H9 (cell line): ENCODE measurements around the gene TPP2. TPM values are rescaled to one million over a fixed set of nuclear protein-coding genes. Genes with fewer than 3 reads are reported as not detected.

Experiments used
- DNase-seq: peaks from one replicate; pipeline ENCODE4 v3.0.0-alpha.2; 2017
- H2AFZ ChIP-seq: one replicate; pipeline ENCODE4 v1.6.1; 2013; ENCODE audit warnings: mild to moderate bottlenecking, low read length, control low read depth, moderate library complexity
- H2AK5ac ChIP-seq: 2 replicates; pipeline ENCODE4 v1.6.1; 2013; ENCODE audit warnings: low read length, control low read depth, mixed read lengths; ENCODE audit not compliant: insufficient read length
- H2BK120ac ChIP-seq: one replicate; pipeline ENCODE4 v1.6.1; 2013; ENCODE audit warnings: low read depth, mild to moderate bottlenecking, low read length, control low read depth, inconsistent platforms; ENCODE audit not compliant: poor library complexity, severe bottlenecking
- H2BK12ac ChIP-seq: 2 replicates; pipeline ENCODE4 v1.6.1; 2013; ENCODE audit warnings: low read length, control low read depth, mixed read lengths, low read depth; ENCODE audit not compliant: insufficient read length
- H2BK15ac ChIP-seq: 2 replicates; pipeline ENCODE4 v1.6.1; 2013; ENCODE audit warnings: low read depth, low read length, control low read depth
- H2BK20ac ChIP-seq: one replicate; pipeline ENCODE4 v1.6.1; 2013; ENCODE audit warnings: low read depth, mild to moderate bottlenecking, low read length, control low read depth, inconsistent platforms; ENCODE audit not compliant: poor library complexity, severe bottlenecking
- H2BK5ac ChIP-seq: 2 replicates; pipeline ENCODE4 v1.6.1; 2013; ENCODE audit warnings: low read length, control low read depth, mixed read lengths; ENCODE audit not compliant: insufficient read length
- H3K14ac ChIP-seq: 2 replicates; pipeline ENCODE4 v1.6.1; 2013; ENCODE audit warnings: low read length, control low read depth; ENCODE audit not compliant: insufficient read depth
- H3K18ac ChIP-seq: 2 replicates; pipeline ENCODE4 v1.6.1; 2013; ENCODE audit warnings: low read depth, mild to moderate bottlenecking, mixed read lengths, low read length, control low read depth; ENCODE audit not compliant: insufficient read length
- H3K23ac ChIP-seq: 2 replicates; pipeline ENCODE4 v1.6.1; 2013; ENCODE audit warnings: low read length, control low read depth, mixed read lengths, low read depth; ENCODE audit not compliant: insufficient read length
- H3K23me2 ChIP-seq: 2 replicates; pipeline ENCODE4 v1.6.1; 2013; ENCODE audit warnings: low read depth, mild to moderate bottlenecking, mixed read lengths, low read length, control low read depth; ENCODE audit not compliant: insufficient read length, poor library complexity, severe bottlenecking
- H3K27ac ChIP-seq: 2 replicates; pipeline ENCODE4 v1.5.1; 2013; ENCODE audit warnings: low read length, control low read depth, mixed read lengths, low read depth; ENCODE audit not compliant: insufficient read length
- H3K27me3 ChIP-seq: 2 replicates; pipeline ENCODE4 v1.6.1; 2013; ENCODE audit warnings: low read length, control low read depth, inconsistent platforms; ENCODE audit not compliant: insufficient read depth
- H3K4ac ChIP-seq: 2 replicates; pipeline ENCODE4 v1.6.1; 2013; ENCODE audit warnings: low read depth, mild to moderate bottlenecking, control low read depth, inconsistent platforms, low read length, moderate library complexity
- H3K4me1 ChIP-seq: 2 replicates; pipeline ENCODE4 v1.6.1; 2013; ENCODE audit warnings: low read length, control low read depth, inconsistent platforms; ENCODE audit not compliant: insufficient read depth
- H3K4me2 ChIP-seq: 2 replicates; pipeline ENCODE4 v1.6.1; 2013; ENCODE audit warnings: low read length, control low read depth, mixed read lengths; ENCODE audit not compliant: insufficient read length, insufficient read depth
- H3K56ac ChIP-seq: 2 replicates; pipeline ENCODE4 v1.6.1; 2013; ENCODE audit warnings: low read depth, mild to moderate bottlenecking, mixed read lengths, low read length, control low read depth; ENCODE audit not compliant: insufficient read length
- H3K79me1 ChIP-seq: 2 replicates; pipeline ENCODE4 v1.6.1; 2013; ENCODE audit warnings: low read depth, mild to moderate bottlenecking, moderate library complexity, low read length, control low read depth, inconsistent platforms; ENCODE audit not compliant: insufficient read depth, poor library complexity, severe bottlenecking
- H3K79me2 ChIP-seq: 2 replicates; pipeline ENCODE4 v1.6.1; 2013; ENCODE audit warnings: low read length, control low read depth, inconsistent platforms; ENCODE audit not compliant: insufficient read depth
- H3K9ac ChIP-seq: 2 replicates; pipeline ENCODE4 v1.6.1; 2013; ENCODE audit warnings: low read length, control low read depth, mixed read lengths; ENCODE audit not compliant: insufficient read length; ENCODE audit errors: extremely low read depth
- H3K9me3 ChIP-seq: one replicate; pipeline ENCODE4 v1.6.1; 2013; ENCODE audit warnings: low read depth, low read length, inconsistent platforms; ENCODE audit not compliant: control insufficient read depth
- H3T11ph ChIP-seq: one replicate; pipeline ENCODE4 v1.6.1; 2013; ENCODE audit warnings: mild to moderate bottlenecking, low read length, control low read depth, inconsistent platforms
- H4K20me1 ChIP-seq: one replicate; pipeline ENCODE4 v1.6.1; 2013; ENCODE audit not compliant: control insufficient read depth, insufficient read length, insufficient read depth
- H4K5ac ChIP-seq: 2 replicates; pipeline ENCODE4 v1.6.1; 2013; ENCODE audit warnings: low read depth, mild to moderate bottlenecking, mixed read lengths, low read length, control low read depth; ENCODE audit not compliant: insufficient read length
- H4K8ac ChIP-seq: replicated peaks from 2 replicates; pipeline ENCODE4 v1.6.1; 2013; ENCODE audit warnings: low read length, control low read depth, mixed read lengths, low read depth; ENCODE audit not compliant: insufficient read length
- H4K91ac ChIP-seq: 2 replicates; pipeline ENCODE4 v1.6.1; 2013; ENCODE audit warnings: low read depth, mild to moderate bottlenecking, moderate library complexity, mixed read lengths, low read length, control low read depth; ENCODE audit not compliant: insufficient read length
- H3K27ac Mint-ChIP-seq, 3 experiments: 2 replicates in 2 of 3; 3 replicates in 1 of 3; pipeline ENCODE4 v1.8.0; 2020 to 2021; ENCODE audit warnings: mixed read lengths in 3 of 3, mild to moderate bottlenecking in 1 of 3, moderate library complexity in 1 of 3
- H3K27me3 Mint-ChIP-seq: 2 replicates; pipeline ENCODE4 v1.8.0; 2021; ENCODE audit warnings: low read depth, mild to moderate bottlenecking, moderate library complexity, mixed read lengths
- H3K36me3 Mint-ChIP-seq, 3 experiments: 2 replicates in 2 of 3; 3 replicates in 1 of 3; pipeline ENCODE4 v1.8.0; 2020 to 2021; ENCODE audit warnings: low read depth in 3 of 3, mixed read lengths in 3 of 3; ENCODE audit not compliant: insufficient read depth in 1 of 3
- H3K4me1 Mint-ChIP-seq, 2 experiments: 2 replicates each; pipeline ENCODE4 v1.8.0; 2020; ENCODE audit warnings: mixed read lengths in 2 of 2
- H3K4me3 Mint-ChIP-seq, 2 experiments: 2 replicates in 1 of 2; 3 replicates in 1 of 2; pipeline ENCODE4 v1.8.0; 2020 to 2021; ENCODE audit warnings: mild to moderate bottlenecking in 2 of 2, mixed read lengths in 2 of 2, moderate library complexity in 1 of 2
- H3K9me3 Mint-ChIP-seq, 2 experiments: 2 replicates in 1 of 2; 3 replicates in 1 of 2; pipeline ENCODE4 v1.8.0; 2020; ENCODE audit warnings: mild to moderate bottlenecking in 2 of 2, mixed read lengths in 2 of 2, moderate library complexity in 1 of 2
- CTCF ChIP-seq: fragments of 200-600 bp; sonication (generic); conservative IDR thresholded peaks from 3 replicates; pipeline ENCODE4 v1.8.0; 2021; ENCODE audit warnings: antibody characterized with exemption, mild to moderate bottlenecking
- whole genome bisulfite sequencing: extraction: QIAGEN DNeasy Blood & Tissue Kit; methylation state at CpG from one replicate; pipeline ENCODE4 v1.1.7; 2013; ENCODE audit warnings: missing lambda C conversion rate, low lambda C conversion rate, mixed read lengths; ENCODE audit not compliant: insufficient read length; ENCODE audit errors: extremely low coverage; 5-methylcytosine and 5-hydroxymethylcytosine counted together
- total RNA-seq: library from RNA; stranded (reverse); gene quantifications from 2 replicates; pipeline ENCODE4 v1.2.1, GENCODE V29; 2021

The TPP2 gene
- total RNA-seq, 1 experiment from 2014 or later: 63.5 TPM

- no peak overlapping the region for H3K27ac Mint-ChIP-seq
- DNase-seq: no peak
- H4K91ac ChIP-seq: no peak overlapping the region
- H2AK5ac ChIP-seq: no peak overlapping the region
- H2BK15ac ChIP-seq: no peak overlapping the region
- H3K9ac ChIP-seq: no peak overlapping the region
- no peaks in the 10 kb centered on the region for H3K79me1 ChIP-seq
- no peak overlapping the region for H3K4me2 ChIP-seq
- H3K4ac ChIP-seq: no peak overlapping the region
- H3K14ac ChIP-seq: no peak overlapping the region
- no peak overlapping the region for H3K4me3 Mint-ChIP-seq
- no peak overlapping the region for H3K27ac ChIP-seq
- WGBS: no CpG with 5 or more reads among the region's 3 CpGs
- no peaks in the 10 kb centered on the region for H3K9me3 ChIP-seq
- no peak overlapping the region for H2BK5ac ChIP-seq
- H2BK12ac ChIP-seq: no peak overlapping the region
- no peak for TF ChIP-seq CTCF
- peaks cover 15 to 18% of the 10 kb centered on the region in 2 experiments for H3K4me1 Mint-ChIP-seq
- no peaks in the 10 kb centered on the region for H3K79me2 ChIP-seq
- H3K9me3 Mint-ChIP-seq: no peaks in the 10 kb centered on the region
- no peak overlapping the region for H3K18ac ChIP-seq
- no peaks in the 10 kb centered on the region for H4K20me1 ChIP-seq
- H2BK20ac ChIP-seq: no peak overlapping the region
- no peak overlapping the region for H4K8ac ChIP-seq
- H3K27me3 Mint-ChIP-seq: no peaks in the 10 kb centered on the region
- no peak overlapping the region for H3K56ac ChIP-seq
- no peaks in the 10 kb centered on the region for H3K23me2 ChIP-seq
- no peak overlapping the region for H2AFZ ChIP-seq
- no peak overlapping the region for H4K5ac ChIP-seq
- no peak overlapping the region for H3T11ph ChIP-seq
- no peaks in the 10 kb centered on the region for H3K27me3 ChIP-seq
- H3K23ac ChIP-seq: no peak overlapping the region
- no peak overlapping the region for H2BK120ac ChIP-seq
- H3K36me3 Mint-ChIP-seq: no peaks in the 10 kb centered on the region
- H3K4me1 ChIP-seq: peaks cover 3% of the 10 kb centered on the region; the same call in 1 of the 2 replicates
Observed at GRCh38 chr13:102686024-102686423, 89.2 kb downstream of the TPP2 start.
